GM18951 (cell line): ENCODE measurements around the gene FCHSD2.
"Not testable (repeated sequence)": the region's sequence is repeated elsewhere in the genome, so short reads cannot be mapped to it uniquely, and the experiment has no call there.

Source experiments
- POLR2A ChIP-seq: IDR thresholded peaks from 4 replicates; pipeline ENCODE4 v1.6.1; 2011; ENCODE audit warnings: mild to moderate bottlenecking; ENCODE audit not compliant: insufficient read length, insufficient read depth; ENCODE audit errors: extremely low read depth
- in situ Hi-C: fragments of 300-500 bp; cut with MboI; formaldehyde crosslinking; loops from one replicate; pipeline ENCODE4 v1.12.0; 2022; ENCODE audit warnings: low sequenced_read_pairs, mixed read lengths, inconsistent platforms; ENCODE audit not compliant: unreplicated experiment

FCHSD2 gene

DNA sequence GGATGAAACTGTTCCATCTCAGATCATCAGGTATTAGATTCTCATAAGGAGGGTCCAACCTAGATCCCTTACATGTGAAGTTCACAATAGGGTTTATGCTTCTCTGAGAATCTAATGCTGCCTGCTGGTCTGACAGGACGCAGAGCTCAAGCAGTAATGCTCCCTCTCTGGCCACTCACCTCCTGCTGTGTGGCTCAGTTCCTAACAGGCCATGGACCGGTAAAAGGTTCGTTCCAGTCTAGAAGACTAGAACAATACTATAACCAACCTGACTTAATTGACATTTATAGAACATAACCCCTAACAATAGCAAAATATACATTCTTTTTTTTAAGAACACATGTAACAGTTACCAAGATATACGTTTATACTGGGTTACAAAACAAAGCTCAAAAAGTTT, 282.1 kb downstream of the FCHSD2 start:
- in situ Hi-C loops, result no loop called here
- no peak for TF ChIP-seq POLR2A

DNA sequence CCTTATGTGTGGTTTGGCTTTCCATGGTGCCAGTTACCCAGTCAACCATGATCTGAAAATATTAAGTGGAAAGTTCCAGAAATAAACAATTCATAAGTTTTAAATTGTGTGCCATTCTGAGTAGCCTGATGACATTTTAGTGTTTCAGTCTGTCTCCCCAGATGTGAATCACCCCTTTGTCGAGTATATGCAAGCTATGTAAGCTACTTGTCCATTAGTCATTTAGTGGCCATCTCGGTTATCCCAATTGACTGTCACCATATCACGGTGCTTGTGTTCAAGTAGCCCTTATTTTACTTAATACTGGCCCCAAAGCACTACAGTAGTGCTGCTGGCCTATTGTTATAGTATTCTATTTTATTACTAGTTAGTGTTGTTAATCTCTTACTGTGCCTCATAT, 283.0 kb downstream of the FCHSD2 start:
- TF ChIP-seq POLR2A, result no peak
- in situ Hi-C loops, result no loop called here

DNA sequence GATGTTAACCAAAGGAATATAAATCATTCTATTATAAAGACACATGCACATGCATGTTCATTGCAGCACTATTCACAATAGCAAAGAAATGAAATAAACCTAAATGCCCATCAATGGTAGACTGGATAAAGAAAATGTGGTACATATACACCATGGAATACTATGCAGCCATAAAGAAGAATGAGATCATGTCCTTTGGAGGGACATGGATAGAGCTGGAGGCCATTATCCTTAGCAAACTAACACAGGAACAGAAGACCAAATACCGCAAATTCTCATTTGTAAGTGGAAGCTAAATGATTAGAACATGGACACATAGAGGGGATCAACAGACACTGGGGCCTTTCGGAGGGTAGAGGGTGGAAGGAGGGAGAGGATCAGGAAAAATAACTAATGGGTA, 283.9 kb downstream of the FCHSD2 start:
- in situ Hi-C loops, result not testable (repeated sequence)

DNA sequence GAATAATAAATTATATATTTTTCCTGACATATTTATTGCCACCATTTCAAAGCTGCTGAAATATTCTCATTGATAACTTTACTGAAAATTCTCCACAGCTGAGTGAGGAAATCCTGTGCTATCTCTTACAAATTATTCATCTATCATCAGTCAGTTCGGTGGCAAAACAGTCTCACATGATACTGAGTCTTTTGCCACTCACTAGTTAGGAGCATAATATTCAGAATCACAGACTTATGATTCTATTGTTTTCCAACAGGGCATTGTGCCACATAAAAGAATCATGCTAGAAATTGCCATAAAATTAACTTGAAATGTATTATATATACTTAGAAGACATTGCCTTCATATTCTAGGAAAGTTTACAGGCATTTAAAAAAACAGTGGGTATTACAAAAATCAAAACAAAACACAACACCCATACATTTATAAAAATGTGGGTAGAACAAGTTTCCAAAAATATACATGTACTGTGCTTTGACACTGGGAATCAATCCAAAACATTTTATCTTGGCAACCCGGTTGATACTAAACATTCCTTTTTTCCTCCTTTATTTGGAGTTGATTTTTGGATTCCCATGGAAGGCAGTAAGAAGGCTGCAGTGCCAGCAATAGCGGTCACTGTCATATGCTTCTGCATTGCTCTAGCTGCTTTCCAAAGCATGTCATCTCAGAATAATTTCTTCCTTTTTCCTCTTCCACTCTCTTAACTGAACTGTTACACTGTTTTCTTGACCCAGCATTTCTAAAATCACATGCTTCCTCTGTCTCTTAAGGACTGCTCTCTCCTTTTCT, 285.4 kb downstream of the FCHSD2 start:
- TF ChIP-seq POLR2A, result no peak
- in situ Hi-C loops, result no loop called here

DNA sequence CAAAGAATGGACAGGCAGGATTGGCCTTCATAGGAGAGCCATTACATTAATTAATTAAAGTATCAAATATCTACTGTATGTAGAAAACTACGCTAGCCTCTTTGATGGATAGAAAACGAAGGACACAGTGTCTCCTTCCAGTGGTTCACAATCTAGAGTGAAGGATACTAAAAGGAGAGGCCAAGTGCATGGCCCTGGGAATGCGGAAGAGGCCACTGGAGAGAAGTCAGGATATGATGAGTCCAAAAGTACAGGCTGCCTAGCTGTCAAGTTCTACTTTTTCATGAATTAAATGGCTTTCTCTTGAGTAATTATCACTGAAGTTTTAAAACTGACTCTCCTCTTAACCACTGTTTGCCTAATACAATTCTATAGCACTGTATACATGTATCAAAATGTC, 286.1 kb downstream of the FCHSD2 start:
- in situ Hi-C loops, result no loop called here
- TF ChIP-seq POLR2A, result no peak

DNA sequence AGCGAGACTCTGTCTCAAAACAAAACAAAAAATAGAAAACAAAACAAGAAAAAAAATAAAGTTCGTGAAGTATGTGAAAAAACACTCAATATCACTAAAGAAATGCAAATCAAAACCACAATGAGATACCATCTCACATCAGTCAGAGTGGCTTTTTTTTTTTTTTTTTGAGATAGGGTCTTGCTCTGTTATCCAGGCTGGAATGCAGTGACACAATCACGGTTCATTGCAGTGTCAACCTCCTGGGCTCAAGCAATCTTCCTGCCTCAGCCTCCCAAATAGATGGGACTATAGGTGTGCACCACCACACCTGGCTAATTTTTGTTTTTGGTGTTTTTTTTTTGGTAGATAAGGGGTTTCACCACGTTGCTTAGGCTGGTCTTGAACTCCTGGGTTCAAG, 290.4 kb downstream of the FCHSD2 start:
- in situ Hi-C loops, result no loop called here
- no peak for TF ChIP-seq POLR2A

DNA sequence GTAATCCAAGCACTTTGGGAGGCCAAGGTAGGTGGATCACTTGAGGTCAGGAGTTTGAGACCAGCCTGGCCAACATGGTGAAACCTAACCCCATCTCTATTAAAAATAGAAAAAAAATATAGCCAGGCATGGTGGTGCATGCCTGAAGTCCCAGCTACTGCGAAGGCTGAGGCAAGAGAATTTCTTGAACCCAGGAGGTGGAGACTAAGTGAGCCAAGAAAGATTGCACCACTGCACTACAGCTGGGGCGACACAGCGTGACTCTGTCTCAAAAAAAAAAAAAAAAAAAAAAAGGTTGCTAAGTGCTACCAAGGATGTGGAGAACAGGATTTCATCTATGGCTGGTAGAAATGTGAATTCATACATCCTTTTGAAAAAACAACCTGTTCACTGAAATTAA, 291.3 kb downstream of the FCHSD2 start:
- no peak for TF ChIP-seq POLR2A
- in situ Hi-C loops, result no loop called here

GRCh38 chr11:72848846-72849466, 293.2 kb downstream of the FCHSD2 start:
- in situ Hi-C loops, result no loop called here
- no peak for TF ChIP-seq POLR2A

- in situ Hi-C loops, result no loop called here
These were observed 297.8 kb downstream of the FCHSD2 start for GRCh38 chr11:72844356-72844755.

GRCh38 chr11:72842653-72843330, 299.3 kb downstream of the FCHSD2 start:
- in situ Hi-C loops, result no loop called here

More at GRCh38 chr11:72844356-72844755, 297.8 kb downstream of the FCHSD2 start:
- TF ChIP-seq POLR2A, result no peak

GRCh38 chr11:72842126-72842525, 300.0 kb downstream of the FCHSD2 start:
- in situ Hi-C loops, result no loop called here
- no peak for TF ChIP-seq POLR2A

More at GRCh38 chr11:72842653-72843330, 299.3 kb downstream of the FCHSD2 start:
- no peak for TF ChIP-seq POLR2A

- TF ChIP-seq POLR2A, result no peak
- in situ Hi-C loops, result no loop called here
These were observed 300.7 kb downstream of the FCHSD2 start for GRCh38 chr11:72841397-72841796.

GRCh38 chr11:72840780-72841179, 301.3 kb downstream of the FCHSD2 start:
- in situ Hi-C loops, result no loop called here
- TF ChIP-seq POLR2A, result no peak
